Lung (tissue), 12 donors: ENCODE data around the gene CCDC6. TPM values are rescaled to one million over a fixed set of nuclear protein-coding genes. Genes with fewer than 3 reads are reported as not detected.

Experiments used
- ATAC-seq: fragments of 200-7000 bp; cut with Tn5 transposase; one replicate; pipeline ENCODE4 v1.9.1; 2020; ENCODE audit warnings: moderate number of reproducible peaks; ENCODE audit not compliant: insufficient read depth, low FRiP score
- DNase-seq, 3 donors: peaks; one replicate each; pipeline ENCODE4 v3.0.0-alpha.2; 2013 to 2017
- H3K27ac ChIP-seq, 2 donors: one replicate each; pipeline ENCODE4 v1.5.1; 2013; ENCODE audit warnings: mild to moderate bottlenecking in 2 of 2, moderate library complexity in 2 of 2, control low read depth in 1 of 2, inconsistent platforms in 1 of 2, low read depth in 1 of 2, low read length in 1 of 2
- H3K27me3 ChIP-seq, 3 donors: one replicate each; pipeline ENCODE4 v1.5.1; 2013; ENCODE audit warnings: low read length in 2 of 3; ENCODE audit not compliant: control insufficient read depth in 3 of 3, insufficient read depth in 3 of 3
- H3K36me3 ChIP-seq, 4 donors: one replicate each; pipeline ENCODE4 v1.5.1; 2013; ENCODE audit warnings: low read length in 4 of 4, mild to moderate bottlenecking in 1 of 4, moderate library complexity in 1 of 4; ENCODE audit not compliant: control insufficient read depth in 4 of 4, insufficient read depth in 4 of 4
- H3K4me1 ChIP-seq, 5 donors: one replicate each; pipeline ENCODE4 v1.5.1; 2013; ENCODE audit warnings: low read length in 5 of 5, mild to moderate bottlenecking in 2 of 5, moderate library complexity in 1 of 5; ENCODE audit not compliant: control insufficient read depth in 5 of 5, insufficient read depth in 5 of 5
- H3K4me3 ChIP-seq: one replicate; pipeline ENCODE4 v1.5.1; 2013; ENCODE audit warnings: mild to moderate bottlenecking, control low read depth, moderate library complexity
- H3K9ac ChIP-seq, 2 donors: one replicate each; pipeline ENCODE4 v1.5.1; 2013; ENCODE audit warnings: low read length in 2 of 2, control low read depth in 1 of 2; ENCODE audit not compliant: insufficient read depth in 1 of 2
- H3K9me3 ChIP-seq, 4 donors: one replicate each; pipeline ENCODE4 v1.5.1; 2013; ENCODE audit warnings: low read length in 3 of 4, mild to moderate bottlenecking in 1 of 4, moderate library complexity in 1 of 4; ENCODE audit not compliant: control insufficient read depth in 4 of 4, insufficient read depth in 3 of 4
- CTCF ChIP-seq: IDR thresholded peaks from 2 replicates; pipeline ENCODE4 v1.5.1; 2012; ENCODE audit warnings: mild to moderate bottlenecking; ENCODE audit errors: control extremely low read depth, extremely low read depth
- WGBS, 2 donors: extraction: QIAGEN DNeasy Blood & Tissue Kit; methylation state at CpG; one replicate each; pipeline ENCODE4 v1.1.7; 2013; 5-methylcytosine and 5-hydroxymethylcytosine counted together
- polyA plus RNA-seq, 2 donors: library from polyadenylated mRNA; stranded (reverse); fragments of 200-250 nt; gene quantifications; one replicate each; pipeline ENCODE4 v1.2.1, GENCODE V29; 2013
- total RNA-seq, 2 donors: library from RNA; depleted of rRNA in 1 of 2; stranded (reverse); fragments of >200 nt in 1 of 2; gene quantifications; one replicate each; pipeline ENCODE4 v1.2.1, GENCODE V29; 2014 to 2021
- donor health status: control.
- donor health status: control.
- donor health status: Bipolar disorder and iron deficiency.
- donor health status: healthy.
- donor health status: DM: yes; HTN: yes; CAD: no.

The CCDC6 gene
- total and polyA plus RNA-seq, 4 donors: 13.2 to 77.2 (median 28.1) TPM

- ATAC-seq: no peak
These were observed 62.6 kb downstream of the CCDC6 start for GRCh38 chr10:59843748-59844147.

GRCh38 chr10:59839576-59839975 lies 66.8 kb downstream of the CCDC6 start:
- no peak for TF ChIP-seq CTCF
- whole genome bisulfite sequencing, 2 donors: 62 to 70% methylated on average over 6 of the region's 6 CpGs
- H3K9ac ChIP-seq: no peak overlapping the region
- DNase-seq (no peak), ATAC-seq (no peak)
- no peaks in the 10 kb centered on the region for H3K9me3 ChIP-seq
- H3K4me1 ChIP-seq: peaks cover 0 to 5% (median 0%) of the 10 kb centered on the region in 5 donors
- H3K36me3 ChIP-seq: peaks cover 0 to 5% (median 3%) of the 10 kb centered on the region in 4 donors
- H3K27me3 ChIP-seq: no peaks in the 10 kb centered on the region
- H3K4me3 ChIP-seq: no peak overlapping the region
- no peak overlapping the region for H3K27ac ChIP-seq

More at GRCh38 chr10:59843748-59844147, 62.6 kb downstream of the CCDC6 start:
- no peak for TF ChIP-seq CTCF
- H3K9ac ChIP-seq: no peak overlapping the region
- no peaks in the 10 kb centered on the region for H3K9me3 ChIP-seq
- H3K27ac ChIP-seq: no peak overlapping the region
- H3K36me3 ChIP-seq: peaks cover 0 to 13% (median 3%) of the 10 kb centered on the region in 4 donors
- no peaks in the 10 kb centered on the region for H3K27me3 ChIP-seq
- H3K4me1 ChIP-seq: peaks cover 0 to 4% (median 0%) of the 10 kb centered on the region in 5 donors
- DNase-seq: no peak
- H3K4me3 ChIP-seq: no peak overlapping the region
- WGBS, 2 donors: 58 to 63% methylated on average over 2 of the region's 2 CpGs

- H3K4me3 ChIP-seq: no peak overlapping the region
- peaks cover 0 to 5% (median 0%) of the 10 kb centered on the region in 4 donors for H3K36me3 ChIP-seq
- TF ChIP-seq CTCF: no peak
- ATAC-seq (no peak), DNase-seq (no peak)
- H3K27me3 ChIP-seq: no peaks in the 10 kb centered on the region
- H3K9me3 ChIP-seq: no peaks in the 10 kb centered on the region
- H3K4me1 ChIP-seq: peaks cover 0 to 3% (median 0%) of the 10 kb centered on the region in 5 donors
- H3K27ac ChIP-seq: no peak overlapping the region
- WGBS, 2 donors: 98 to 100% methylated on average over 2 of the region's 2 CpGs
- no peak overlapping the region for H3K9ac ChIP-seq
These were observed 68.1 kb downstream of the CCDC6 start for GRCh38 chr10:59838085-59838789.
